GM12865 (cell line): ENCODE results near the gene SSC5D.

Experiments
- DNase-seq: peaks from one replicate; pipeline ENCODE4 v3.0.0; 2010; ENCODE audit warnings: low read depth
- H3K4me3 ChIP-seq: 2 replicates; pipeline ENCODE4 v1.5.1; 2011; ENCODE audit warnings: mild to moderate bottlenecking, low read depth, low read length, control low read depth
- TF ChIP-seq, protein P1 (sequence below): IDR thresholded peaks from 2 replicates; pipeline ENCODE4 v1.5.1; 2011; ENCODE audit warnings: low read length, control low read depth, low read depth, inconsistent platforms; ENCODE audit not compliant: insufficient read depth; ENCODE audit errors: missing control alignments

SSC5D gene

DNA sequence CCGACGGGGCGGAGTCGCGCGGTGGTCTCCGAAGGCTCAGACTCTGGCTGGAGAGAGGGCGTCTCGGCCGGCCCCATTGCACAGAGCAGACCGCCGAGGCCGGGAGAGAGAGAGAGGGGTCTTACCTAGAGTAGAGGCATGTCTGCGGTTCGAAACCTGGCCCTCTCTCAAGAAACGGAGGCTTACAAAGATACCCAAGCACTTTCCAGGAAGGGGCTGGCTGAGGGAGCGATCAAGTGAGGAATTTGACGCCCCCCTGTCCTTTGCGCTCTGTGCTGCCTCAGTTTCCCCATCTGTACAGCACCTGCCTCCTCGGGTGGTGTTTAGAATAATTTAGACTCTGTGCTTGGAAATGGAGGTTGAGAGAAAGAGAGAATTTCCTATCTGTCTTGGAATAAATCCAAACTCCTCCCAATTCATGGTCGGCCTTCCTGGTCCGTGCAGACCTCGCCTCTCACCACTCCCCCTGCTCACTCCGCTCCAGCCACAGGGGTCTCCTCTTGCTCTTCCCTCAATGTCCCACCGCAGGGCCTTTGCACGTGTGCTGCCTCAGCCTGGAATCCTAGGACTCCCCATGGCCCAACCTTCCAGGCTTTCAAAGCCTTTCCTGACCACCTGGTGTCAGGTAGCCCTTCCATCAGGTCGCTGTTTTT lies 26.1 kb upstream of the SSC5D start:
- TF ChIP-seq, protein P1, sequence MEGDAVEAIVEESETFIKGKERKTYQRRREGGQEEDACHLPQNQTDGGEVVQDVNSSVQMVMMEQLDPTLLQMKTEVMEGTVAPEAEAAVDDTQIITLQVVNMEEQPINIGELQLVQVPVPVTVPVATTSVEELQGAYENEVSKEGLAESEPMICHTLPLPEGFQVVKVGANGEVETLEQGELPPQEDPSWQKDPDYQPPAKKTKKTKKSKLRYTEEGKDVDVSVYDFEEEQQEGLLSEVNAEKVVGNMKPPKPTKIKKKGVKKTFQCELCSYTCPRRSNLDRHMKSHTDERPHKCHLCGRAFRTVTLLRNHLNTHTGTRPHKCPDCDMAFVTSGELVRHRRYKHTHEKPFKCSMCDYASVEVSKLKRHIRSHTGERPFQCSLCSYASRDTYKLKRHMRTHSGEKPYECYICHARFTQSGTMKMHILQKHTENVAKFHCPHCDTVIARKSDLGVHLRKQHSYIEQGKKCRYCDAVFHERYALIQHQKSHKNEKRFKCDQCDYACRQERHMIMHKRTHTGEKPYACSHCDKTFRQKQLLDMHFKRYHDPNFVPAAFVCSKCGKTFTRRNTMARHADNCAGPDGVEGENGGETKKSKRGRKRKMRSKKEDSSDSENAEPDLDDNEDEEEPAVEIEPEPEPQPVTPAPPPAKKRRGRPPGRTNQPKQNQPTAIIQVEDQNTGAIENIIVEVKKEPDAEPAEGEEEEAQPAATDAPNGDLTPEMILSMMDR: no peak
- H3K4me3 ChIP-seq: peak overlapping the region; percentile 93
- DNase-seq: peak; percentile 44

DNA sequence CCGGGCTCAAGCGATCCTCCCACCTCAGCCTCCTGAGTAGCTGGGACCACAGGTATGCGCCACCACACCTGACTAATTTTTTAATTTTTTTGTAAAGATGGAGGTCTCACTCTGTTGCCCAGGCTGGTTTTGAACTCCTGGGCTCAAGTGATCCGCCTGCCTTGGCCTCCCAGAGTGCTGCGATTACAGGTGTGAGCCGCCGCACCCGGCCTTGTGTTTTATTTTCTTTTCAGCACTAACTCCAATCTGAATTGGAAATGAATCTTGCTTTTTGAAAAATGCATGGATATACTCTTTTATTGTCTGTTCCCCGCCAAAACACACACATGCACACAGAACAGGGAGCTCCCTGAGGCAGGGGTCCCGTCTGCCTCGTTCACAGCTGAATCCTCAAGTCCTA lies 25.5 kb upstream of the SSC5D start:
- TF ChIP-seq, protein P1: no peak
- DNase-seq: no peak
- no peak overlapping the region for H3K4me3 ChIP-seq

DNA sequence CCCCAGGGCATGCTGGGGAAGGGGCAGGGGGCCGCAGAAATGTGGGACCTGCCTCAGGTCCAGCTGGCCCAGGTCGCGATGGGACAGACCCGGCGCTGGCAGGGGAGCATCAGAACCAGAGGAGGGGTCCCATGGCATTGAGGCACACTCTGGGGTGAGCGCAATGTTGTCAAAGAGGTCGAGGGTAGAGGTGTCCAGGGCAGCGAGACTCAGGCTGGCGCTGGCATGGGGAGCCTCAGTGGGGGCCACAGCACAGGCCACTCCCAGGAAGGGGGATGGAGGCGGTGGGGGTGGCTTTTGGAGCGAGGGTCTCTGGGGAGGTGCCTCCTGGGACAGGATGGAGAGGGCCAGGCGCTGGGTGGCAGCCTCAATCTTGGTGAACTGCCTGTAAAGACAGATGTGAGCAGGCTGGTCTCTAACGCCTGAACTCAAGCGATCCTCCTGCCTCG lies 24.6 kb upstream of the SSC5D start:
- no peak for DNase-seq
- H3K4me3 ChIP-seq: no peak overlapping the region
- TF ChIP-seq, protein P1: no peak

DNA sequence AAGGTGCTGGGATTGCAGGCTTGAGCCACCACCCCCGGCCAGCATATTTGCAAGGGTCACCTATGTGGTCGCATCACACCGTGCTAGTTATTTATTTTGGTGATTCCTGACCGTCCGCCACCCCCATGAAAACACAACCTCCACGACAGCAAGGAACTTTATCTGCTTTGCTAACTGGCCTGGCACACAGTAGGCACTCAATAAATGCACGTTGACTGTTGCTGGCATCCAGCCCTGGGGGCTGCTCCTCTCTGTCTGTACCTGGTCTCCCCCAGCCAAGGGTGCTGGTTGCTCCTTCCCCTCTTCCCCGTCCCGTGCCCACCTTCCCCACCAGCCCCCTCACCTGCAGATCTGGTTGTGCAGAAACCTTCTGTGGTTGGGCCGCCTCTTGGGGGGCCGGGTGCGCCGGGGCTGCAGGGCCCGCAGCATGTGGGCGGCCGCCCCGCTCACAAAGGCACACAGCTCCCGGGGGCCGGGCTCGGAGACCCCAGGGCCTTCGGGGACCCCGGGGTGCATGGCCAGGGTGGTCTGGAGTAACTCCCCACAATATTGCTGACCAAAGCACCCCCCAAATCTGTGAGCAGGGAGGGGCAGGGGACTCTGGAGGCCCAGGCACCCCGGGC lies 24.1 kb upstream of the SSC5D start:
- DNase-seq: no peak
- TF ChIP-seq, protein P1: no peak
- H3K4me3 ChIP-seq: no peak overlapping the region

DNA sequence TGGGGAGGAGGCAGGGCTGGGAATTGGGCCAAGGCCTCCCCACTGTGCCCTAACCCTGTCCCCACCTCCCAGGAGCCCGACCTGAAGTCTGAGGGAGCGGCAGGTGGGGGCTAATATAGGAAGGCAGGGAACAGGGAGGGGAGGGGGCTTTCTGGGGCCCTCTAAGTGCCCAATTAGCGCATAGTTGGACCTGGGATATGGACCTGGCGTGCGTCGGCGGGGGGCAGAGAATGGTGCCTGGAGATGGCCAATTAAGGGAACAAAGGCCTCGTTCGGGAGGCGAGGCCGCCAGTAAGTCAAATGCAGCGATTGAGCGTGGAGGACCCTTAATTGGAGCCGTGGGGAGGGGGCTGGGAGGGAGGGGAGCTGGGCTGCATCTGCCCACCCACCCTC lies 23.6 kb upstream of the SSC5D start, which contains the start of gene C19orf85:
Gene C19orf85 (minus strand): TSS at position 90 of the 393 bp plus-strand sequence. CDS start 197 bp downstream, outside the sequence.
- no peak within 1 kb of the TSS for H3K4me3 ChIP-seq
- DNase-seq: no peak
- TF ChIP-seq, protein P1: no peak

DNA sequence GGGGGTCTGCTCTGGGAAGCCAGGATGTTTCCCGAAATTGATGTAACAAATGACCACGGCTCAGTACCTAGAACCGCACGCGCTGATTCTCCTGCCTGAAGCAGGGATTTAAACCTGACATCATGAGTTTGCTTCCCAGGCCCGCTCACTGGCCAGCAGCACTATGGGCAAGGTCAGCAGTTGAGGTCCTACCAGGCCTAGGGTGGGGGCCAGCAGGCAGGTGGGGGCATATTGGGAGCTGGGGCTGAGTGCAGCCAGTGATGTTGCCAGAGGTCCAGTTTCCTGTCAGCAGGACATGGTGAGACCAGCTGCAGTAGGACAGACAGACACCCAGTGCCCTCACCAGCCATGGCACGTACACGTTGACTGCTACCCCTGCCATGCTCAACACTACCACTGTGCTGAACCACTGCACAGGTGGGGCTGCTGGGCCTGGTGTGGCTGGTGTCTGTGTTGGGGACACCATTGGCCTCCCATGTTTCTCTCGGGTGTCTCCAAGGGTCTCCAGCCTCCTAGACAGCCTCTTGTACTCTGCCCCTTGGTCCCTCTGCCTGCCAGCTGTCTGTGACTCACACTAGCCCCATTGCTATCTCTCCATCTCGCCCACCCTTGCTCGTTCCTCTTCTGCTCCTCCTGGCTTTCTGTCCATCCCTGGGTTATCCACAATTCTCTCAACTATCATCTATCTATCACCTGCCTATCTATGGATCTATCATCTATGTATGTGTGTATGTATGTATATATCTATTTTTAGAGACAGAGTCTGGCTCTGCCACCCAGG lies 22.6 kb upstream of the SSC5D start:
- H3K4me3 ChIP-seq: no peak overlapping the region
- TF ChIP-seq, protein P1: no peak
- no peak for DNase-seq
